NB4 (cell line): ENCODE data around the gene TMA7.

ENCODE experiments used
- CTCF ChIP-seq: IDR thresholded peaks from one replicate; pipeline ENCODE4 v1.5.1; 2012; ENCODE audit warnings: low read depth, low read length
- MAX ChIP-seq: IDR thresholded peaks from 2 replicates; pipeline ENCODE4 v1.6.1; 2011; ENCODE audit warnings: low read depth, low read length
- POLR2A ChIP-seq: IDR thresholded peaks from 2 replicates; pipeline ENCODE4 v1.6.1; 2011; ENCODE audit warnings: mild to moderate bottlenecking; ENCODE audit not compliant: insufficient read length; ENCODE audit errors: extremely low read depth

DNA sequence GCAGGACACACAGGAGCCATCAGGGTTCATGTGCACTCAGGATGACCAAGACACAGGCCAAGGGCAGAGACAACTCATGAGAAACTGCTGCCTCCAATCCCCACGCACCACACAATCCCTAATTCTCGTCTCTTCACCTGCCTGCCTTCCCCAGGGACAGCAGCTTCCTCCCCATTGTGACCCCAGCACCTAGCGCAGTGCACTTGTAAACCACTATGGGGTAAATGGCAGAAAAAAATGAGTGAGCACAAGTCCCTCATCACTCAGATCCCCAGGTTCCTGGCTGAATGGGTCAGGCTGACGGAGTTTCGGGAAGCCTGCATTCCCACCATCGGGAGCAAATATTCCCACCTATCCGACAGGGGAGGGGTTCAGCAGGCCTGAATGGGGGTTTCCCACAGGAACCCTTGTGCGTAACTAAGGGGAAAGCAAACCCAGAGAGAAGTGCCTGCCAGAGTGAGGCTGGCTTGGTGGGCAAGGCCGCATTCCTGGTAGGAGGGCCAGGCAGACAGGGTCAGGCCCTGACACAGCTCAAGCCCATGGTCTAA lies 28.9 kb upstream of the TMA7 start:
- TF ChIP-seq CTCF (no peak), POLR2A (no peak), MAX (no peak)
